ENCODE measurements around the gene DISP3.

Gene DISP3, protein sequence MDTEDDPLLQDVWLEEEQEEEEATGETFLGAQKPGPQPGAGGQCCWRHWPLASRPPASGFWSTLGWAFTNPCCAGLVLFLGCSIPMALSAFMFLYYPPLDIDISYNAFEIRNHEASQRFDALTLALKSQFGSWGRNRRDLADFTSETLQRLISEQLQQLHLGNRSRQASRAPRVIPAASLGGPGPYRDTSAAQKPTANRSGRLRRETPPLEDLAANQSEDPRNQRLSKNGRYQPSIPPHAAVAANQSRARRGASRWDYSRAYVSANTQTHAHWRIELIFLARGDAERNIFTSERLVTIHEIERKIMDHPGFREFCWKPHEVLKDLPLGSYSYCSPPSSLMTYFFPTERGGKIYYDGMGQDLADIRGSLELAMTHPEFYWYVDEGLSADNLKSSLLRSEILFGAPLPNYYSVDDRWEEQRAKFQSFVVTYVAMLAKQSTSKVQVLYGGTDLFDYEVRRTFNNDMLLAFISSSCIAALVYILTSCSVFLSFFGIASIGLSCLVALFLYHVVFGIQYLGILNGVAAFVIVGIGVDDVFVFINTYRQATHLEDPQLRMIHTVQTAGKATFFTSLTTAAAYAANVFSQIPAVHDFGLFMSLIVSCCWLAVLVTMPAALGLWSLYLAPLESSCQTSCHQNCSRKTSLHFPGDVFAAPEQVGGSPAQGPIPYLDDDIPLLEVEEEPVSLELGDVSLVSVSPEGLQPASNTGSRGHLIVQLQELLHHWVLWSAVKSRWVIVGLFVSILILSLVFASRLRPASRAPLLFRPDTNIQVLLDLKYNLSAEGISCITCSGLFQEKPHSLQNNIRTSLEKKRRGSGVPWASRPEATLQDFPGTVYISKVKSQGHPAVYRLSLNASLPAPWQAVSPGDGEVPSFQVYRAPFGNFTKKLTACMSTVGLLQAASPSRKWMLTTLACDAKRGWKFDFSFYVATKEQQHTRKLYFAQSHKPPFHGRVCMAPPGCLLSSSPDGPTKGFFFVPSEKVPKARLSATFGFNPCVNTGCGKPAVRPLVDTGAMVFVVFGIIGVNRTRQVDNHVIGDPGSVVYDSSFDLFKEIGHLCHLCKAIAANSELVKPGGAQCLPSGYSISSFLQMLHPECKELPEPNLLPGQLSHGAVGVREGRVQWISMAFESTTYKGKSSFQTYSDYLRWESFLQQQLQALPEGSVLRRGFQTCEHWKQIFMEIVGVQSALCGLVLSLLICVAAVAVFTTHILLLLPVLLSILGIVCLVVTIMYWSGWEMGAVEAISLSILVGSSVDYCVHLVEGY (N-terminal part only)

GRCh38 chr1:11478571-11479374 lies at the start of gene DISP3:
Gene DISP3 (plus strand): TSS chr1:11479155. CDS start chr1:11500993, 21,838 bp downstream.
- peak; percentile 78 for DNase-seq
- H3K4me1 Mint-ChIP-seq = peaks cover 16% of the 10 kb centered on the region
- no peaks in the 10 kb centered on the region for H3K36me3 Mint-ChIP-seq
- H3K27ac Mint-ChIP-seq = no peak within 1 kb of the TSS
- peaks cover 85% of the 10 kb centered on the region for H3K27me3 Mint-ChIP-seq
- peak within 1 kb of the TSS; percentile 63 for H3K4me3 Mint-ChIP-seq
- no peaks in the 10 kb centered on the region for H3K9me3 Mint-ChIP-seq
- CTCF ChIA-PET = interaction anchor here (0.6 to 1.6 kb wide), 3 partner anchors 12 to 25 kb away, joined by 3 to 4 read pairs (median 3); no protein-coding TSS in a partner anchor

DNA sequence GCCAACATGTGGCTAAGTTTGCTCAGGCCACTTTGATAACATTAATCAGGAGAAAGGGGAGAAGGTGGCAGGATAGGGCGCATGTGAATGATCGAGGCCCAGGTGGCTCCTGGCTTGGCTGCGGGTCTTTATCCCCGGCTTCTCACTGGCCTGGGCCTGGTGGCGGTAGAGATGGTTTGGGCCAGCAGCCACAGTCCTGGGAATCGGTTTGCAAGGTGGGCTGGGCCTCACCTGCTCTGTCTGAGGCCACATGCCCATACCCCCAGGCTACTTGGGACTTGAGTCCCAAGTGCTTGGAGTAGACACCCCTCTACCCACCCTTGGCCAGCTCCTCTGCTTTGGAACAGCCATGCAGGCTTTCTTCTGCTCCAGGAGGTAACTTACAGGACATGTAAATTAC lies 49.7 kb upstream of the DISP3 start:
- Mint-ChIP-seq H3K27me3 (peaks cover 15% of the 10 kb centered on the region), H3K4me3 (no peak overlapping the region), H3K9me3 (no peaks in the 10 kb centered on the region), H3K27ac (no peak overlapping the region), H3K36me3 (no peaks in the 10 kb centered on the region), H3K4me1 (peaks cover 12% of the 10 kb centered on the region)
- DNase-seq = no peak
- CTCF ChIA-PET = no interaction called here

DNA sequence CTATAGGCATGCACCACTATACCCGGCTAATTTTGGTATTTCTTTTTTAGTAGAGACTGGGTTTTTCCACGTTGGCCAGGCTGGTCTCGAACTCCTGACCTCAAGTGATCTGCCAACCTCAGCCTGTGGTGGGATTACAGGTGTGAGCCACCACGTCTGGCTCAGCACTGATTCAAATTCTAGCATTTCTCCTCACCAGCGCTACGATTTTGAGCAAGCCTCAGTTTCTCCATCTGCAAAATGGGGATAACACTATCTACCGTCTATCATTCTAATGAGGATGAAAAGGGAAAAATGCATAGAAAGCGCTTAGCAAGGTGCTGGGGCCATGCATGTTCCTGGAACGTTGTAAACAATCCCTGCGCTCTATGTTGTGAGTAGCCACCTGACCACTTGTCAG lies 49.0 kb upstream of the DISP3 start:
- no peaks in the 10 kb centered on the region for H3K9me3 Mint-ChIP-seq
- H3K4me1 Mint-ChIP-seq = peaks cover 15% of the 10 kb centered on the region
- no peak for DNase-seq
- H3K4me3 Mint-ChIP-seq = no peak overlapping the region
- no peak overlapping the region for H3K27ac Mint-ChIP-seq
- H3K27me3 Mint-ChIP-seq = peaks cover 22% of the 10 kb centered on the region
- CTCF ChIA-PET = no interaction called here
- H3K36me3 Mint-ChIP-seq = no peaks in the 10 kb centered on the region

GRCh38 chr1:11431941-11432507 lies 46.9 kb upstream of the DISP3 start:
- no peak for DNase-seq
- peaks cover 32% of the 10 kb centered on the region for H3K4me1 Mint-ChIP-seq
- no peaks in the 10 kb centered on the region for H3K36me3 Mint-ChIP-seq
- peaks cover 37% of the 10 kb centered on the region for H3K27me3 Mint-ChIP-seq
- no peak overlapping the region for H3K27ac Mint-ChIP-seq
- H3K4me3 Mint-ChIP-seq = no peak overlapping the region
- no peaks in the 10 kb centered on the region for H3K9me3 Mint-ChIP-seq
- CTCF ChIA-PET = no interaction called here

- Mint-ChIP-seq H3K4me1 (peaks cover 30% of the 10 kb centered on the region), H3K27ac (no peak overlapping the region), H3K9me3 (no peaks in the 10 kb centered on the region), H3K27me3 (peaks cover 42% of the 10 kb centered on the region), H3K4me3 (no peak overlapping the region), H3K36me3 (no peaks in the 10 kb centered on the region)
- no peak for DNase-seq
- CTCF ChIA-PET = no interaction called here
Measured at GRCh38 chr1:11432526-11432925, 46.4 kb upstream of the DISP3 start.

DNA sequence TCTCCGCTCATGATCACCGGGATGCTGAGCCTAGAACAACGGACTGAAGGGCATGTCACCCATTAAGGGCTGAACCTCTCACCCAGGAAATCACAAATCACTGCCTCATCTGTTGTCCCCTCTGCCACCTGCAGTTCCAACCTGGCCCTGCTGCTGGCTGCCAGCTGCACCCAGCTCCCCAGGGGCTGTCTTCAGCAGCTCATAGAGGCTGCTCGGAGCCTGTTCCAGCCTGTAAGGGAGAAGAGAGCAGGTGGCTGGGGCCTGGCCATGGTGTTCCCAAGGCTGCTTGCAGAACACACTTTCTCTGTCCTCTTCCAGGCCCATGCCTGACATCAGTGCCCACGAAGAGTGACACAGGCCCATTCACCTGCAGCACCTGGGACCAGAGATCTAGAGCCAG lies 44.5 kb upstream of the DISP3 start:
- no peak overlapping the region for H3K27ac Mint-ChIP-seq
- H3K4me1 Mint-ChIP-seq = peaks cover 25% of the 10 kb centered on the region
- H3K27me3 Mint-ChIP-seq = peaks cover 60% of the 10 kb centered on the region
- CTCF ChIA-PET = no interaction called here
- no peak for DNase-seq
- no peak overlapping the region for H3K4me3 Mint-ChIP-seq
- H3K9me3 Mint-ChIP-seq = no peaks in the 10 kb centered on the region
- no peaks in the 10 kb centered on the region for H3K36me3 Mint-ChIP-seq

GRCh38 chr1:11434926-11435325 lies 44.0 kb upstream of the DISP3 start:
- H3K4me3 Mint-ChIP-seq = no peak overlapping the region
- no peaks in the 10 kb centered on the region for H3K9me3 Mint-ChIP-seq
- CTCF ChIA-PET = no interaction called here
- H3K27me3 Mint-ChIP-seq = peaks cover 62% of the 10 kb centered on the region
- H3K27ac Mint-ChIP-seq = peak overlapping the region; percentile 51
- no peaks in the 10 kb centered on the region for H3K36me3 Mint-ChIP-seq
- DNase-seq = no peak
- H3K4me1 Mint-ChIP-seq = peaks cover 25% of the 10 kb centered on the region

DNA sequence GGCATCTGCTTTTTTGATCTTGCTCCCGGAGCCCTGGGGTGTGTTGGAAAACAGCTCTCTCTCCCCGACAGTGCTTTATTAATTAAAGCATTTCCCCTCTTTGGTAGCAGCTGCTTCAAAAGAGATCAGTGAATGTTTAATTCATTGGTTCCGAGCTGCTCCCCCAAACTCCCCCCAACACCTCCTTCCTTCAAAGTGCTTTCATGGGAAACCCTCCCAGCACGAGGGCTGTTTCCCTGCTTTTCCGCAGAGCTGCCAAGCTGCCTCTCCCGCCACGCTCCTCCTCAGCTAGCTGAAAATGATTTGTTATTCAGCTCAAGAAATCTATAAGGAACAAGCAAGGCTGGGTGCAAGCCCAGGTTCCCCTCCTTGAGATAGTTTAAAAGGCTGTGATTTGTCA lies 40.0 kb upstream of the DISP3 start:
- peaks cover 87% of the 10 kb centered on the region for H3K27me3 Mint-ChIP-seq
- CTCF ChIA-PET = no interaction called here
- H3K36me3 Mint-ChIP-seq = no peaks in the 10 kb centered on the region
- no peaks in the 10 kb centered on the region for H3K9me3 Mint-ChIP-seq
- no peak for DNase-seq
- peaks cover 22% of the 10 kb centered on the region for H3K4me1 Mint-ChIP-seq
- H3K4me3 Mint-ChIP-seq = no peak overlapping the region
- no peak overlapping the region for H3K27ac Mint-ChIP-seq

DNA sequence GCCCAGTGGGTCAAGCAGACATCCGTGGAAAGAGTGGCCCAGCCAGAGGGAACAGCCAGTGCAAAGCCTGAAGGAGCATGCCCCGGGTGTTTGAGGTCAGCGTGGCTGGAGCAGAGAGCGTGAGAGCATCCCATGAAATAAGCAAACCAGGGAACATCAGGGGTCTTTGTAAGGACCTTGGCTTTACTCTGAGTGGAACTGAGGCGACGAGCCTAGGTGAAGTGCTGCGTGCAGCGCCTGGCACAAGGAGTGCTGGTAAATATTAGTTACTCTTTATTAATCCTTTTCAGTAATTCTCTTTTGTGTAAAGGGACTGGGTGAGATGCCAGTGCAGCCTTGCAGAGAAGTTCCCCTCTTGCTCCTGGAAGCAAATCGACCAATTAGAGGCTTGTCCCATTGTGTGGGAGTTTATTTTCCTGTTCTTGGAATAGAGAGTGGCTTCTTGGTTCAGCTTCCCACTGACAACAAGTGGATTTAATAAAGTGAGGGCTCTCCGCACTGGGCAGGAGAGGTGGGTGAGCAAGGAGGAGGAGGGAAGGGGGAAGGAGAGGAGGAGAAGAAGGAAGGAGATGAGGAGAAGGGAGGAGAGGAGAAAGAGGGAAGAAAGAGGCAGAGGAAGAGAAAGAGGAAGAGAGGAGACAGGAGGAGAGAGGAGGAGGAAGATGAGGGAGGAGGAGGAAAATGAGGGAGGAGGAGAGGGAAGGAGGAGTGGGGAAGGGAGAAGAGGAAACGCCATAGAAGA lies 37.6 kb upstream of the DISP3 start:
- DNase-seq = no peak
- H3K27ac Mint-ChIP-seq = no peak overlapping the region
- CTCF ChIA-PET = interaction anchor here (1.2 kb wide), 1 partner anchor 171 kb away, joined by 3 read pairs; no protein-coding TSS in a partner anchor
- no peaks in the 10 kb centered on the region for H3K36me3 Mint-ChIP-seq
- peaks cover 94% of the 10 kb centered on the region for H3K27me3 Mint-ChIP-seq
- no peak overlapping the region for H3K4me3 Mint-ChIP-seq
- no peaks in the 10 kb centered on the region for H3K9me3 Mint-ChIP-seq
- peaks cover 6% of the 10 kb centered on the region for H3K4me1 Mint-ChIP-seq

GRCh38 chr1:11443043-11443442 lies 35.9 kb upstream of the DISP3 start:
- Mint-ChIP-seq H3K4me3 (no peak overlapping the region), H3K36me3 (no peaks in the 10 kb centered on the region), H3K27ac (no peak overlapping the region), H3K27me3 (peaks cover 88% of the 10 kb centered on the region), H3K9me3 (no peaks in the 10 kb centered on the region), H3K4me1 (no peaks in the 10 kb centered on the region)
- DNase-seq = no peak
- CTCF ChIA-PET = no interaction called here

DNA sequence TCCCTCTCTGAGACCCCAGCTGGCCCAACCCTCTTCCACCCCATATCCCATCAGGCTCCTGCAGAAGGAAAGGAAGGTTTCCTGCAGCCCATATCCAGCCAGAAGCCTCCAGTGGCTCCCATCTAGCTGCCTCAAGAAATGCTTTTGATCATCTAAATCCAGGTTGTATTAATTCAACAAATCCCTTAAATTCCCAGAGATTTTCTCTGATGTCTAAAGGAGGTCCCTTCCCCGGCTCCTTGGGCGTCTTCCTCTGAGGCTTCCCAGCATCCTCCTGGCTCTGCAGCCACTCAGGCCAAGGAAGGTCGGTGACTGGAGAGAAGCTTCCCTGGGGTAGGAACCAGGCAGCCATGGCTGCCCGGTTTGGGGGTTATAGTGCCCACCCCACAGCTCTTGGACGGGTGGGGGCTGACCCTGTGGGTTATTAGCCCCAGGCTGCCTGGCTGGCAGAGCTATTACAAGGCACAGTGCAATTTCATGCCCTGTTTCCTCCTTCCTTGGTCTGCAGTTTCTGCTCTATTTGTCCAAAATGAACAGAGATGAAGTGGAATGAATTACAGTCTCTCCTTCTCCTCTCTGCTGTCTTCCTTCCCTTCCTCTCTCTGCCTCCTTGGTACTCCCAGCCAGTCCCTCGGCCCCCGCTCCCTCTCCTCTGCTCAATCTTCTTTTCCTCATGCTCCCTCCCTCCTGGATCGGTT lies 34.8 kb upstream of the DISP3 start:
- no peaks in the 10 kb centered on the region for H3K4me1 Mint-ChIP-seq
- no peak overlapping the region for H3K27ac Mint-ChIP-seq
- H3K36me3 Mint-ChIP-seq = no peaks in the 10 kb centered on the region
- CTCF ChIA-PET = no interaction called here
- no peak for DNase-seq
- no peaks in the 10 kb centered on the region for H3K9me3 Mint-ChIP-seq
- no peak overlapping the region for H3K4me3 Mint-ChIP-seq
- H3K27me3 Mint-ChIP-seq = peaks cover 85% of the 10 kb centered on the region

DNA sequence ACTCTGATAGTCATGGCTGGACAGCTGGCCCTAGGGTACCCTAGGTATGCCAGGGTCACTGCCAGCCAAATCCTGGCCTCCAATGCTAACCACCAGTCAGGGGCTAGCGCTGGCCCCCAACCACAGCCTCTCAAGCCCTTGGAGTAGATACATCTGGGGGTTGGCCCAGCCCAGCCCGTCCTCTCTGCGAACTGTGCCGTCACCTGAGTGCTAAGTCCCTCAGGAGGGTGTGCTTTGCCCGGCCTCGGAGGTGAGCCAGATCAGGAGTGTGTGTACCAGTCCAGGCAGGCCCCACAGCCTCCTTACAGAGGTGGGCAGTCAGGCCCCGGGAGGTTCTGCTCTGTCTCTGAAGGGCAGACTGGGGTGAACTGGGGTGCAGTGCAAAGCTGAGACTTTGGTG lies 34.0 kb upstream of the DISP3 start:
- H3K27ac Mint-ChIP-seq = no peak overlapping the region
- H3K9me3 Mint-ChIP-seq = no peaks in the 10 kb centered on the region

More for the DNA sequence above, 34.0 kb upstream of the DISP3 start:
- CTCF ChIA-PET = no interaction called here
- Mint-ChIP-seq H3K4me3 (no peak overlapping the region), H3K4me1 (no peaks in the 10 kb centered on the region), H3K36me3 (no peaks in the 10 kb centered on the region), H3K27me3 (peaks cover 87% of the 10 kb centered on the region)
- DNase-seq = no peak
